Measurements from ENCODE around the gene PIK3R4. TPM values are rescaled to one million over a fixed set of nuclear protein-coding genes. Genes with fewer than 3 reads are reported as not detected.

The PIK3R4 gene
- total RNA-seq, 1 donor = 37.1 TPM

DNA sequence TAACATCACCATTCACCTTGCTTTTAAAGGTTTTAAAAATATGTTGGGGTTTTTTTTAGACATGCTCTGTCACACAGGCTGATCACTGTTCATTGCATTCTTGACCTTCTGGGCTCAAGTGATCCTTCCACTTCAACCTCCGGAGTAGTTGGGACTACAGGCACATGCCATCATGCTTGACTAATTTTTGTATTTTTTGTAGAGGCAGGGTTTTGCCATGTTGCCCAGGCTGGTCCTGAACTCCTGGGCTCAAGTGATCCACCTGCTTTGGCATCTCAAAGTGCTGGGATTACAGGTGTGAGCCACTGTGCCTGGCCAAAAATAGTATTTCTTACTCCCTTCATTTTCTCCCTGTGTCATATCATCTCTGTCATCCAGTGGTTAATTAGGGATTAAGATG is 101.4 kb downstream of the PIK3R4 start:
- DNase-seq (ENCODE audit: low read depth) = no peak
- TF ChIP-seq, protein P1, sequence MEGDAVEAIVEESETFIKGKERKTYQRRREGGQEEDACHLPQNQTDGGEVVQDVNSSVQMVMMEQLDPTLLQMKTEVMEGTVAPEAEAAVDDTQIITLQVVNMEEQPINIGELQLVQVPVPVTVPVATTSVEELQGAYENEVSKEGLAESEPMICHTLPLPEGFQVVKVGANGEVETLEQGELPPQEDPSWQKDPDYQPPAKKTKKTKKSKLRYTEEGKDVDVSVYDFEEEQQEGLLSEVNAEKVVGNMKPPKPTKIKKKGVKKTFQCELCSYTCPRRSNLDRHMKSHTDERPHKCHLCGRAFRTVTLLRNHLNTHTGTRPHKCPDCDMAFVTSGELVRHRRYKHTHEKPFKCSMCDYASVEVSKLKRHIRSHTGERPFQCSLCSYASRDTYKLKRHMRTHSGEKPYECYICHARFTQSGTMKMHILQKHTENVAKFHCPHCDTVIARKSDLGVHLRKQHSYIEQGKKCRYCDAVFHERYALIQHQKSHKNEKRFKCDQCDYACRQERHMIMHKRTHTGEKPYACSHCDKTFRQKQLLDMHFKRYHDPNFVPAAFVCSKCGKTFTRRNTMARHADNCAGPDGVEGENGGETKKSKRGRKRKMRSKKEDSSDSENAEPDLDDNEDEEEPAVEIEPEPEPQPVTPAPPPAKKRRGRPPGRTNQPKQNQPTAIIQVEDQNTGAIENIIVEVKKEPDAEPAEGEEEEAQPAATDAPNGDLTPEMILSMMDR (IDR thresholded peaks at IDR 0.05; ENCODE audit: insufficient read depth, low read length) = no peak
- H3K4me3 ChIP-seq (ENCODE audit: low read depth, low read length) = no peak overlapping the region

DNA sequence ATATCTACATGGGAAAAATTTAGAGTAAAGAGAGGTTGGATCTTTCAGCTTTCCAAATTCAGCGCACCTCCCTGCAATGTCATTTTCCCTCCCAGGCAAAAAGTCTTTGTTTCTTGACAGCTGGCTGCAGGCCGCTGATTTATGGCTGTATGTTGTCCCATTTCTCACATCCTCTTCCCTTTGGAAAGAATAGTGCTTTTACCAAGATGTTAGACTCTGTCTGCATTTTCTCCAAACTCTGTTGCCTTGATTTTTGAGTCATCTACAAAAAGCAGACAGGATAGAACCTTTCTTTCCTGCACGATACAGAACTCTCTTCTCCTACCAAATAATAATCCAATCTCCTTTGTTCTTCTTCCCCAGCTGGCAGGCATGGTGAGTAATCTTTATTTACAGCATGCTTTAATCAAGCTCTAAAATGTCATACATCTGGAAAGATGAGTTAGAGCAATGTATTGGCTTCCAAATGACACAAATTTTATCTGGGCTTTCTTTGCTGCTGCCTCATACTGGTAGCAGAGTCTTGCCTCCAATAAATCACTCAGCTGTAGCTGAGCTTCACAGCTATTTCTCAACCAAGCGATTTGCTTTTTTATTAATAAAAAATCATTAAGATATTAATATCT is 101.9 kb downstream of the PIK3R4 start:
- no peak overlapping the region for H3K4me3 ChIP-seq (ENCODE audit: low read depth, low read length)
- TF ChIP-seq, protein P1 (IDR thresholded peaks at IDR 0.05; ENCODE audit: insufficient read depth, low read length) = no peak
- DNase-seq (ENCODE audit: low read depth) = peak; percentile 15

DNA sequence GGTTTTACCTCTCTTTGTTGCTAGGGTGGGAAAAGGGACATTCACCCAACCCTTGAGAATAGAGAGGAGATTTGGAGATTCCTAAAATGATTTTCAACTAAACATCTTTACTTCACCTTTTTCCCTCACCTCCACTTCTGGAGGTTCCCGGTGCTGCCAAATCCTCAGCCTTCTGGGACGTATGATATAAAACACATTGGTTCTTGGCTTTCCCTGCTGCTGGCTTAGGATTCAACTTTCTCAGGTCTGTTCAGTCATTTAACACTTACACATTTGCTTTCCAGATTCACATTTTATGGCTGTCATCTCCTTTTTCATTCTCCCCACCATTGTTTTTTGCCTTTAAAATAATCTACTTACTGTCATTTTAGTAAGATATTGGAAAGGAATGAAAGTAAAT is 106.6 kb downstream of the PIK3R4 start:
- H3K4me3 ChIP-seq (ENCODE audit: low read depth, low read length) = no peak overlapping the region
- DNase-seq (ENCODE audit: low read depth) = no peak
- TF ChIP-seq, protein P1 (IDR thresholded peaks at IDR 0.05; ENCODE audit: insufficient read depth, low read length) = no peak

DNA sequence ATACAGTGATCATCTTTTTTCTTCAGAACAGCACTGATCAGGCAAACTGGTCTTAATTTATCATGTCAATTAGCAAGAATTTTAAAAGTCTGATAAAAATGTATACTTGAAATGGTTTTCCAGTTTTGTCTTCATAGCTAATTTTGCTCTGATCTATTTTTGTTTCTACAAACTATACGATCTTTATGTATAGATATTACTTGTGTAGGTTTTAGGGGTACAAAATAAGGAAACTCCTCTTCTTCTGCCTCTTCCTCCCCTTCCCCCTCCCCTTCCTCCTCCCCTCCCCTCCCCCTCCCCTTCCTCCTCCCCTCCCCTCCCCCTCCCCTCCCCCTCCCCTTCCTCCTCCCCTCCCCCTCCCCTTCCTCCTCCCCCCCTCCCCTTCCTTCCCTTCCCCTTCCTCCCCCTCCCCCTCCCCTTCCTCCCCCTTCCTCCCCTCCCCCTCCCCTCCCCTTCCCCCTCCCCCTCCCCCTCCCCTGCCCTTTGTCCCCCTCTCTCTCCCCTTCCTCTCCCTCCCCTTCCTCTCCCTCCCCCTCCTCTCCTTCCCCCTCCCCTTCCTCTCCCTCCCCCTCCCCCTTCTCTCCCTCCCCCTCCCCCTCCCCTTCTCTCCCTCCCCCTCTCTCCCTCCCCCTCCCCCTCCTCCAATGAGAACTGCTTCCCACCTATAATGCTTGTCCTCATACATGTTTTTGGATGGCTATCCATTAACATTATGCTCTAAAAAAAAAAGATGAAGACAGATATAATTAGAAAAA is 110.0 kb downstream of the PIK3R4 start:
- no peak overlapping the region for H3K4me3 ChIP-seq (ENCODE audit: low read depth, low read length)
- DNase-seq (ENCODE audit: low read depth) = no peak
- TF ChIP-seq, protein P1 (IDR thresholded peaks at IDR 0.05; ENCODE audit: insufficient read depth, low read length) = no peak

DNA sequence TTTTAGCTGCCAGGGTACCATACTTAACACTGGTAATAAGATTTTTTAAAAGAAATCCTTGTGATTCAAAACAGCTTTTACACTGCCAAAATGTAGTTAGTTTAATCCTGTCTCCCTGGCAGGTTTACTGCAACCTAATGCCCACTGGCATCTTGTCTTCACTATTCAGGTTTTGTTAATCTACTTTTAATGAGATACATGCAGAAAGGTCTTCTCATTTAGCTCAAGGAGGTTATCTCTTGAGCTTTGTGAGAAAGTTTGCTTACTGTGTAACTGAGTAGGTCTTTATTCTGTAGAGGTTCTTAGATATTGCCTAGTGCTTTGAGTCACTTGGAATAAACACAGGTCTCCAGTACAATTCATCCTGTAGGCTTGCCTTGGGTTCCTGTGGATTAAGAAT is 110.7 kb downstream of the PIK3R4 start:
- no peak overlapping the region for H3K4me3 ChIP-seq (ENCODE audit: low read depth, low read length)
- no peak for DNase-seq (ENCODE audit: low read depth)
- TF ChIP-seq, protein P1 (IDR thresholded peaks at IDR 0.05; ENCODE audit: insufficient read depth, low read length) = no peak

DNA sequence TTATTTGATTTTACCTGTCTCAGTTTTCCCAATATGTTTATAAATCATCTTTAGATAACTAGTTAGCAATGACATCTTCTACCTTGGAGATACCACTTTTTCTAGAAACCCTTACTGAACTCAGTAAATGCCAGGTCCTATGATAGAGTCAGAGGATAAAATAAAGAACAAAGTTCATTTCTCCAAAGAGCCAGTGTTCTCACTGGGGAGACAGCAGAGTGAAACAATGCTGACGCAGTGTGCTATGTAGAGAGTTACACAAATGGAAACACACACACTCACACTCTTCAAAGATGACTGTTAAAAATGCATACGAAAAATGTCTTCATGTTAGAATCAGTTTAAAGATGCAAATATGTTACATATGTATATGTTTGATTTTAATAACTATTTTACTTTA is 111.3 kb downstream of the PIK3R4 start:
- H3K4me3 ChIP-seq (ENCODE audit: low read depth, low read length) = no peak overlapping the region
- TF ChIP-seq, protein P1 (IDR thresholded peaks at IDR 0.05; ENCODE audit: insufficient read depth, low read length) = no peak
- no peak for DNase-seq (ENCODE audit: low read depth)

Other genes starting within 250 kb of the PIK3R4 start
- gene COL6A6, start 229.7 kb downstream of the PIK3R4 start, total RNA-seq (ENCODE audit: low replicate concordance) = 18.6 and 20.7 TPM in 2 replicates
- gene ATP2C1, start 147.3 kb upstream of the PIK3R4 start, total RNA-seq (ENCODE audit: low replicate concordance) = 73.2 and 106 TPM in 2 replicates

Data from fibroblast of the aortic adventitia (primary cell).